ENCODE data around the gene AKAIN1.

DNA sequence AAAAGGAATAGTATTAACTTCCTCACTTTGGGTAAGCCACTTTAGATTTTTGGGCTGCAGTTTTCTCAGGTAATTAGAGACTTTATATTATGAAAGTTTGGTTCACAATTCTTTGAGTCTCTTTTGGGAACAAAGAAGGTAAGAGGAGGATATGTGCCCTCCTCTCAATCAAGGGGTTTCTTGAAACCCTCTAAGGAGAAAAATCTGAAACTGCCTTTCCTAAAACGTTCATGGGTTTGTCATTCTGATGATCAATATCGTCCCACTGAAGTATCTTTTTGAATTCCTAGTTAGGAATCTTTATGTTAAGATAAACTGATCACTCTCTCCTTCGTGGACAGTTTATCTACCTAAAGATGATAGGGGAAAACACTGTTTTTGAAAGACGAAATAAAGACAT is 42.4 kb upstream of the AKAIN1 start:
- TF ChIP-seq JUNB (IDR thresholded peaks at IDR 0.05; ENCODE audit: unreplicated experiment): no peak
- no peak for TF ChIP-seq EZH2 (IDR thresholded peaks at IDR 0.05; ENCODE audit: low read depth, unreplicated experiment)
- TF ChIP-seq, protein P1, sequence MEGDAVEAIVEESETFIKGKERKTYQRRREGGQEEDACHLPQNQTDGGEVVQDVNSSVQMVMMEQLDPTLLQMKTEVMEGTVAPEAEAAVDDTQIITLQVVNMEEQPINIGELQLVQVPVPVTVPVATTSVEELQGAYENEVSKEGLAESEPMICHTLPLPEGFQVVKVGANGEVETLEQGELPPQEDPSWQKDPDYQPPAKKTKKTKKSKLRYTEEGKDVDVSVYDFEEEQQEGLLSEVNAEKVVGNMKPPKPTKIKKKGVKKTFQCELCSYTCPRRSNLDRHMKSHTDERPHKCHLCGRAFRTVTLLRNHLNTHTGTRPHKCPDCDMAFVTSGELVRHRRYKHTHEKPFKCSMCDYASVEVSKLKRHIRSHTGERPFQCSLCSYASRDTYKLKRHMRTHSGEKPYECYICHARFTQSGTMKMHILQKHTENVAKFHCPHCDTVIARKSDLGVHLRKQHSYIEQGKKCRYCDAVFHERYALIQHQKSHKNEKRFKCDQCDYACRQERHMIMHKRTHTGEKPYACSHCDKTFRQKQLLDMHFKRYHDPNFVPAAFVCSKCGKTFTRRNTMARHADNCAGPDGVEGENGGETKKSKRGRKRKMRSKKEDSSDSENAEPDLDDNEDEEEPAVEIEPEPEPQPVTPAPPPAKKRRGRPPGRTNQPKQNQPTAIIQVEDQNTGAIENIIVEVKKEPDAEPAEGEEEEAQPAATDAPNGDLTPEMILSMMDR (conservative IDR thresholded peaks at IDR 0.05; ENCODE audit: low read depth in 2 of 2): no peak
- no peak for TF ChIP-seq CREB1 (CRISPR knock-in tag; IDR thresholded peaks at IDR 0.05; ENCODE audit: low read depth)
- TF ChIP-seq, protein P2, sequence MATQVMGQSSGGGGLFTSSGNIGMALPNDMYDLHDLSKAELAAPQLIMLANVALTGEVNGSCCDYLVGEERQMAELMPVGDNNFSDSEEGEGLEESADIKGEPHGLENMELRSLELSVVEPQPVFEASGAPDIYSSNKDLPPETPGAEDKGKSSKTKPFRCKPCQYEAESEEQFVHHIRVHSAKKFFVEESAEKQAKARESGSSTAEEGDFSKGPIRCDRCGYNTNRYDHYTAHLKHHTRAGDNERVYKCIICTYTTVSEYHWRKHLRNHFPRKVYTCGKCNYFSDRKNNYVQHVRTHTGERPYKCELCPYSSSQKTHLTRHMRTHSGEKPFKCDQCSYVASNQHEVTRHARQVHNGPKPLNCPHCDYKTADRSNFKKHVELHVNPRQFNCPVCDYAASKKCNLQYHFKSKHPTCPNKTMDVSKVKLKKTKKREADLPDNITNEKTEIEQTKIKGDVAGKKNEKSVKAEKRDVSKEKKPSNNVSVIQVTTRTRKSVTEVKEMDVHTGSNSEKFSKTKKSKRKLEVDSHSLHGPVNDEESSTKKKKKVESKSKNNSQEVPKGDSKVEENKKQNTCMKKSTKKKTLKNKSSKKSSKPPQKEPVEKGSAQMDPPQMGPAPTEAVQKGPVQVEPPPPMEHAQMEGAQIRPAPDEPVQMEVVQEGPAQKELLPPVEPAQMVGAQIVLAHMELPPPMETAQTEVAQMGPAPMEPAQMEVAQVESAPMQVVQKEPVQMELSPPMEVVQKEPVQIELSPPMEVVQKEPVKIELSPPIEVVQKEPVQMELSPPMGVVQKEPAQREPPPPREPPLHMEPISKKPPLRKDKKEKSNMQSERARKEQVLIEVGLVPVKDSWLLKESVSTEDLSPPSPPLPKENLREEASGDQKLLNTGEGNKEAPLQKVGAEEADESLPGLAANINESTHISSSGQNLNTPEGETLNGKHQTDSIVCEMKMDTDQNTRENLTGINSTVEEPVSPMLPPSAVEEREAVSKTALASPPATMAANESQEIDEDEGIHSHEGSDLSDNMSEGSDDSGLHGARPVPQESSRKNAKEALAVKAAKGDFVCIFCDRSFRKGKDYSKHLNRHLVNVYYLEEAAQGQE (IDR thresholded peaks at IDR 0.05; ENCODE audit: unreplicated experiment): no peak
- TF ChIP-seq POLR2AphosphoS5 (IDR thresholded peaks at IDR 0.05; ENCODE audit: low read depth): no peak
- TF ChIP-seq ZNF114 (CRISPR knock-in tag; IDR thresholded peaks at IDR 0.05): no peak
- TF ChIP-seq EZH2phosphoT487 (IDR thresholded peaks at IDR 0.05; ENCODE audit: unreplicated experiment): no peak

Data from GM23338 (cell line).